ENCODE results near the gene OR10R2.
"Not testable (repeated sequence)": the region's sequence is repeated elsewhere in the genome, so short reads cannot be mapped to it uniquely, and the experiment has no call there.

The OR10R2 gene

DNA sequence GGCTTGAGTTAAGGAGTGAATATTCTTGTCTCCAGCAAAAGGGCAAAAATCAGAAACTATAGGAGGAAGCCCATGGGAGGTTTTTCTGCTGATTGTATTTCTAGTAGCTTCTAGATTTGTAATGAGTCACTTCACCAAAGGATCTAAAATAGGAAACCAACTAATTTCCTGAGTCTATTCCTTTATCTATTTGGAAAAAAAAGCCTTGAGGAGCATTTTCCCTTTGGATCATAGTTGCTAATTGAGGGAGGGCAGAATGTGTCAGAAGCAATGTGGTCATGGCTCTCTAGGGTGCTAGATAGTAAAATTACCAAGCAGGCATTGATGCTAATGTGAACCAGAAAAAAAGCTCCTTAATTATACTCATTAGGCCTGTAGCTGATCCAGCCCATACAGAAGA is at the start of gene OR10R2:
TSS of gene OR10R2 (plus strand) at position 301 of the 400 bp plus-strand sequence. CDS start 106 bp downstream, outside the sequence.
- DNase-seq (ENCODE audit: low read depth) = no peak

GRCh38 chr1:158425027-158425426 is 47.0 kb upstream of the OR10R2 start:
- no peak for DNase-seq (ENCODE audit: low read depth)

DNA sequence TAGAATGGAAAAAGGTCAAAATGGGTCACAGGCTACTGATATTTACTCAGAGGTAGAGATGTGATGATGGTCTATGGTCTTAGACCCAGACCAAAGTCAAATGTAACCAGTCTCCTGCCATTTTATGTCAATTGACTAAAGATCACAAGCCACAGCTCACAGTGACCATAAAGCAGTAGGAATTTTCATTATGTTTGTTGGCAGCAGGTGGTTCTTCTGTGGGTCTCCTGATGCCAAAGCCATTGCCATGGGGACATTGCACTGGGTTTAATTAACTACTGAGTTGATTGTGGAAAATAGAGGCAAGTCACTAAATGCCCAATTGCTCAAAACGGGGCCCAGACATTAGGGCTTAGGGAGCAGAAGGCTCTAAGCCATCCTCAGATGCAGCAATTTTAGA is 45.9 kb upstream of the OR10R2 start, which contains the start of gene OR10K2:
TSS of gene OR10K2 (minus strand) at position 101 of the 400 bp plus-strand sequence. CDS start 5,371 bp downstream, outside the sequence.
- no peak for DNase-seq (ENCODE audit: low read depth)

GRCh38 chr1:158430163-158430562 is 41.9 kb upstream of the OR10R2 start:
- not testable (repeated sequence) for DNase-seq (ENCODE audit: low read depth)

DNA sequence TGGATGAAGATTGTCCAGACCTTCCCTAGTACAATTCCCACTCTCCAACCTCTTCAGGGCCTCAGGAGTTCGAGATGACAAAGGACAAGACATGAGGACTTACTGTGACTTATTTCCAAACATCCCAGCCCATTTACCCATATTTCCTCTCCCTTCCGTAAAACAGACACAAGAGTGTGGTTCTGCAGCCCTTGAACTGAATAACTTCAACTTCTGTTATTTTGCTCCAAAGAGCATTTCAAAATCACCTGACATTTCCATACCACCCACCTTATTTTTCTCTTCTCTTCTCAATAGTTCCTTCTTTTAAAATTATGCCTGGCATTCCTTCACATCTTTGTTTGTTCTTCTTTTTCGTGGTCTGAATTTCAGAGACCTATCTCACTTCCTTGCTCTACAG is 37.3 kb upstream of the OR10R2 start:
- DNase-seq (ENCODE audit: low read depth) = no peak

DNA sequence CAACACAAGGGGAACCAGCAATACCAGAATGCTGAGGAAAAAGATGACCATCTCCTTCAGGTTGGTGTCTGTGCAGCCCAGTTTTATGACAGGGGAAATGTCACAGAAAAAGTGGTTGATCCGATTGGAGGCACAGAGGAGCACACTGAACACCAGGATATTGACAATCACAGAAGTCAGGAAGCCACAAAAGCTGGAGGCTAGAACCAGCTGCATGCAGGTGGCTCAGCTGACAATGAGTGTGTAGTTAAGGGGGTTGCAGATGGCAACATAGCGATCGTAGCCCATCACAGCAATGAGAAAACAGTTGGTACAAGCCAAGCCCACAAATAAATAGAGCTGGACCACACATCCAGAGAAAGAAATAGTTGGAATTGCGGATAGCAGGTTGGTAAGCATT is 26.6 kb upstream of the OR10R2 start:
- DNase-seq (ENCODE audit: low read depth) = no peak

GRCh38 chr1:158454537-158454936 is 17.5 kb upstream of the OR10R2 start:
- no peak for DNase-seq (ENCODE audit: low read depth)

- no peak for DNase-seq (ENCODE audit: low read depth)
Measured at GRCh38 chr1:158457246-158457645, 14.8 kb upstream of the OR10R2 start.

DNA sequence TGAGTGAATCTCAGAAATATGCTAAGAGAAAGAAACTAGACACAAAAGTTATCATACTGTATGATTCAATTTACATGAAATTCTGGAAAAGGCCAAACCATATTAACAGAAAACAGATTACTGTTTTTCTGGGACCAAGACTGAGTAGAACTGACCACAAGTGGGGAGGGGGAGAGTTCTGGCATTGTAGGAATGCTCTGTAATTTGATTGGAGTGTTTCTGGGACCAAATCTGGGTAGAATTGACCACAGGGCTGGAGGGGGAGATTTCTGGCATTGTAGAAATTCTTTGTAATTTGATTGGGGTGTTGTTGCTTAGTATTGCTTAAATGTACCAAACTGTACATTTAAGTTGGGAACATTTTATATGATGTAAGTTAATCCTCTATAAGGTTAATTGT is 13.8 kb upstream of the OR10R2 start:
- DNase-seq (ENCODE audit: low read depth) = no peak

- no peak for DNase-seq (ENCODE audit: low read depth)
Measured at GRCh38 chr1:158461534-158461933, 10.5 kb upstream of the OR10R2 start, which contains the start of gene OR10K1. OR10K1 (plus strand) TSS chr1:158461834; CDS start chr1:158465562, 3,728 bp downstream.

GRCh38 chr1:158485455-158485854 is 13.4 kb downstream of the OR10R2 start:
- DNase-seq (ENCODE audit: low read depth) = no peak

- DNase-seq (ENCODE audit: low read depth) = no peak
Measured at GRCh38 chr1:158491316-158491715, 19.3 kb downstream of the OR10R2 start.

DNA sequence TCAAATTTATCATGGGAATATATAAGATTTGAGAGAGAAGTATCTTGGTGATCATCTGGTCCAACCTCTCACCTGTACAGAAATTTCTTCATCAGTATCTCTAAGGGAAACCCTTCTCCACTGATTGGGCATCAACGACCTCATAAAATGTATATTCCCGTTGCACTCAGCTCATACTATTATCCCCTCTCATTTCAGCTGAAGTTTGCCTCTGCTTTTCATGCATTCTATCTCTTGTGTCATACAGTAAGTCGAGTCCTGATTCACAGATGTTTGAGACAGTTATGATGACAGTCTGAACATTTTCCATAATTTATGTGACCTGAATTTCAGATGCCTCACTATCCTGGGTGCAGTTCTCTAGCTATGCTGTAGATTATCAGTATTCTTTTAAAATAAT is 21.0 kb downstream of the OR10R2 start:
- no peak for DNase-seq (ENCODE audit: low read depth)

DNA sequence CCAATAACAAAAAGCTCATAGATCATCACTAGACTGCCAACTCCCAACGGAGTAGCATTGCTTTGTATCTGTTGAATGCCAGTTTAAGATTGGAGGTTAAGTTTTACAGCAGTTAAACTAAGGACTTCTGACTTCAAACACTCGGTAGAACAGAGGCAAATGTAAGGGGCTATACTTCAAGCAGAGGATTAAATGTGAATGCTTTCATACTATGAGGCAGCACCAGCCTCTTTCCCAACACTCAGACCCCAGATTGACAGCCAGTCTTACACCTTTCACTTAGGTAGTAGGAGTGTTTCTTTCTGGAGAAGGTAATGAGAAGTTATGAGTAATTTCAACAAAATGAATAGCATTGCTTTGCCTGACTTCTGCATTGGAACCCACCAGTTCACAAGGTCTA is 22.8 kb downstream of the OR10R2 start:
- no peak for DNase-seq (ENCODE audit: low read depth)

- DNase-seq (ENCODE audit: low read depth) = no peak
Measured at GRCh38 chr1:158496374-158496773, 24.4 kb downstream of the OR10R2 start.

DNA sequence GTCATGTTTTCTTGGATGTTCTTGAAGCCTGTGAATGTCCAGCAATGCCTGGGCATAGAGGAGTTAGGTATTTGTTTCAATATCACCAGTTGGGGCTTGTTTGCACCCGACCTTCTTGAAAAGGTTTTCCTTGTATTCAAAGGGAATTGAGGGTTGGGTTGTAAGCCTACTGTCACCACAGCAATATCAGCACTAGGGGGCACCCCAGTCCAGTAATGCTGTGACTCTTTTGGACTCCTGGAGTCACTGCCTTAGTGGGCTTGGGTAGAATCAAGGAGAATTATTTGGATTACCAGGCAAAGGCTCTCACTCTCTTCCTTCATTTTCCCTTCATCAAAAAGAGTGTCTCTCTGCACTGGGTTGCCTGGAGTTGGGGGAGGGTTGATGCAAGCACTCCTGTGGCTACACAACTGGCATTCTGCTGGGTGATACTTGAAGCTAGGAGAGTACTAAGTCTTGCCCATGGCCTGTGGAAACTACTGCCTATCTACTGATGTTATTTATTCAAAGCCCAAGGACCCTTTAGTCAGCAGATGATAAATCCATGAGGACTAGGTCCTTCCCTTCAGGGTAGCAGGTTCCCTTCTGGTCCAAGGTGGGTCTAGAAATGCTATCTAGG is 34.5 kb downstream of the OR10R2 start:
- no peak for DNase-seq (ENCODE audit: low read depth)

- DNase-seq (ENCODE audit: low read depth) = no peak
Measured at GRCh38 chr1:158507511-158507910, 35.5 kb downstream of the OR10R2 start.

- no peak for DNase-seq (ENCODE audit: low read depth)
Measured at GRCh38 chr1:158509471-158510156, 37.6 kb downstream of the OR10R2 start.

- DNase-seq (ENCODE audit: low read depth) = no peak
Measured at GRCh38 chr1:158516966-158517365, 44.9 kb downstream of the OR10R2 start.

- DNase-seq (ENCODE audit: low read depth) = no peak
Measured at GRCh38 chr1:158520021-158520420, 48.0 kb downstream of the OR10R2 start.

GRCh38 chr1:158520955-158521665 is 49.1 kb downstream of the OR10R2 start:
- no peak for DNase-seq (ENCODE audit: low read depth)

DNA sequence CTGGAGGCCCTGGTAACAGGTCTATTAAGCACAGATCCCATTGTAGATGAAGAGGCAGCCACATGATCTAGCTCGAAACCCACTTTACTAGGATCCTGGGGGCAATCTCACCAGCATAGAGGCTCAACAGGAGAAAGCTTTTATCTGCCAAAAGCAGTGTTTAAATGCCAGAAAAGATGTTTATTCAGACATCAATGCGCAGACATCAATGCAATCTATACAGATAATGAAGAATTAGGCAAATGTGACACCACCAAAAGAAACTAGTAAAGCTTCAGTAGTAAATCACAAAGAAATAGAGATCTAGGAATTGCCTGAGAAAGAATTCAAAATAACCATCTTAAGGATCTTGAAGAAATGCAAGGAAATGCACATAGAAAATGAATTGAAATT is 49.6 kb downstream of the OR10R2 start:
- no peak for DNase-seq (ENCODE audit: low read depth)

DNA sequence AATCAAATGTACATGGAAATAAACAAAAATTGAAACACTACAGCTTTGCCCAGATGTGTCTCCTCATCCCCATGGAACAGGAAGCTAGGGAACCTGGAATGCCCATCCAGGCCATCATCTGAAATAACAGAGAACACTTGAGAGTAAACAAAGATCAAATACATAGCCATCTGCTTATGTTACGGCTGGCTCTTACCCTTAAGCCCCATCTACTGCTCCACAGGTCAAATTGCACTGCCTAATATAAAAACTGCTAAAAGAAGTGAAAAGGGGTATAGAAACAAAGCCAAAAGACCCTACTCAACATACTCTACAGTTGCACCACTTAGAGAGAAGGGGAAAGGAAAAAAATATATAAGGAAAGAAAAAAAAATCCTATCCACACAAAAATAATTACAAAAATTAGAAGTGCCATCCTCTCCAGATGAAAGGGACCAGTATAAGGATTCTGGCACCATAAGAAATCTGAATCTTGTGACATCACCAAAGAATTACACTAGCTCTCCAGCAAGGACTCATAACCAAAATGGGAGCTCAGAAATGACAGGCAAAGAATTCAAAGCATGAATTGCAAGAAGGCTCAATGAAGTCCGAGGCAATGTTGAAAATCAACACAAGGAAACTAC is 55.3 kb downstream of the OR10R2 start:
- no peak for DNase-seq (ENCODE audit: low read depth)
